ENCODE measurements around the gene SGSM2.

DNA sequence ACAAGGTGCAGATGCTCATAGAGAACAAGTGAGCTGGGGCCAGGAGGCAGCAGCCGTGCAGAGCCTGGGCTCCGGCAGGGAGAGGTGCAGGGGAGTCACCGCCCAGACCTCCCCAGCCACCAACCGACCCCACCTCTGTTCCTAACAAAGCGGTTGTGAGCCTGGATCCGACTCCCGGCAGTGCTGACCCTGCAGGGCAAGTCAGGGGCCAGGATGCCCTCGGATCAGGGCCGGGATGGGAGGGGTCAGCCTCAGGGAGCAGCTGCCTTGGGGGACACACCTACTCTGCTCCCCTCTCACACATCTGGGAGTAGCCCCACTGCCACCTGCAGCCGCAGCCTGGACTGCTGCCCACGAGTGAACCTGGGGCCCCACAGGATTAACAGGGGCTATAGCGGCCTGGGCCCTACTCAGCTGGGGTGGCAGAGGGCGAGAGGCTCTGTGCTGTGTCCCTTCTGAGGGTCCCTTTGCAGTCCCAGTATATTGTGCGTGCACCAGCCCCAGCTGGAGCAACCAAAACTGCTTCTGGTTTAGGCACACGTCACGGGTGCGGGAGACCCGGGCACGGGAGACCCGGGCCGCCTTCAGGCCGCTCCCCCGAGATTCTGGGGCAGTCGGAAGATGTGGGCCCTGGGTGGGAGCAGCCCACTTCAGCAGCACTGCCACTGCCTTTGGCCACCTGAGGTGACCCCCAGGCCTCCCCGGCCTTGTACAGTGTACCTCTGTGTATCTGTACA is 42.4 kb downstream of the SGSM2 start:
- TF ChIP-seq CTCF (IDR thresholded peaks at IDR 0.05) (no peak), EZH2 (IDR thresholded peaks at IDR 0.05; ENCODE audit: borderline replicate concordance, insufficient read depth, low read depth, low read length, poor library complexity, severe bottlenecking) (no peak)
